ENCODE data around the gene ZNF497. TPM values are rescaled to one million over a fixed set of nuclear protein-coding genes. Genes with fewer than 3 reads are reported as not detected.

The ZNF497 gene
- total RNA-seq, 2 experiments from 2014 or later: 0.28 to 0.55 TPM

- ChIA-PET POLR2A (no interaction called here), CTCF (no interaction called here)
- no peak overlapping the region for H3K4me3 Mint-ChIP-seq
- H3K27ac ChIP-seq (ENCODE audit: low read depth in 1 of 2, low read length in 2 of 2): no peak overlapping the region
- H3K4me1 ChIP-seq (ENCODE audit: insufficient read depth, low read length): peaks cover 12% of the 10 kb centered on the region
- H3K27ac Mint-ChIP-seq: no peak overlapping the region
- H3K9me3 ChIP-seq (ENCODE audit: control insufficient read depth in 1 of 2, insufficient read depth in 1 of 2, low read length in 2 of 2): peaks cover 0 to 9% of the 10 kb centered on the region in 2 experiments
- peaks cover 24% of the 10 kb centered on the region for H3K27me3 Mint-ChIP-seq
- TF ChIP-seq CTCF (IDR thresholded peaks at IDR 0.05): no peak
- peaks cover 5% of the 10 kb centered on the region for H3K4me1 Mint-ChIP-seq (ENCODE audit: low read depth)
- H3K9me3 Mint-ChIP-seq: no peaks in the 10 kb centered on the region
- peaks cover 40% of the 10 kb centered on the region for H3K36me3 ChIP-seq (ENCODE audit: insufficient read depth, low read length)
- DNase-seq (no peak), ATAC-seq (ENCODE audit: poor library complexity) (no peak)
- peaks cover 16 to 21% of the 10 kb centered on the region in 2 experiments for H3K27me3 ChIP-seq (ENCODE audit: control insufficient read depth in 1 of 2, insufficient read depth in 2 of 2, low read length in 2 of 2)
- H3K36me3 Mint-ChIP-seq (ENCODE audit: low read depth): peaks cover 51% of the 10 kb centered on the region
- intact Hi-C loops (cut with DNase I, micrococcal nuclease): no loop called here
- H3K4me3 ChIP-seq (ENCODE audit: low read length): no peak overlapping the region
Measured at GRCh38 chr19:58394821-58395219, 32.3 kb upstream of the ZNF497 start.

- Histone ChIP-seq H3K4me1 (ENCODE audit: insufficient read depth, low read length) (peaks cover 16% of the 10 kb centered on the region), H3K36me3 (ENCODE audit: insufficient read depth, low read length) (peaks cover 49% of the 10 kb centered on the region), H3K27ac (ENCODE audit: low read depth in 1 of 2, low read length in 2 of 2) (no peak overlapping the region), H3K27me3 (ENCODE audit: control insufficient read depth in 1 of 2, insufficient read depth in 2 of 2, low read length in 2 of 2) (peaks cover 16 to 19% of the 10 kb centered on the region in 2 experiments), H3K4me3 (ENCODE audit: low read length) (no peak overlapping the region), H3K9me3 (ENCODE audit: control insufficient read depth in 1 of 2, insufficient read depth in 1 of 2, low read length in 2 of 2) (peaks cover 0 to 9% of the 10 kb centered on the region in 2 experiments)
- ATAC-seq (ENCODE audit: poor library complexity) (no peak), DNase-seq (no peak)
- CTCF ChIA-PET: no interaction called here
- intact Hi-C loops (cut with DNase I, micrococcal nuclease): no loop called here
- Mint-ChIP-seq H3K27ac (no peak overlapping the region), H3K4me1 (ENCODE audit: low read depth) (peaks cover 13% of the 10 kb centered on the region), H3K36me3 (ENCODE audit: low read depth) (peaks cover 59% of the 10 kb centered on the region), H3K4me3 (no peak overlapping the region), H3K9me3 (no peaks in the 10 kb centered on the region), H3K27me3 (peaks cover 19% of the 10 kb centered on the region)
- no peak for TF ChIP-seq CTCF (IDR thresholded peaks at IDR 0.05)
- POLR2A ChIA-PET: no interaction called here
Measured at GRCh38 chr19:58393725-58394033, 31.1 kb upstream of the ZNF497 start.

- no peak overlapping the region for H3K4me3 ChIP-seq (ENCODE audit: low read length)
- H3K4me1 ChIP-seq (ENCODE audit: insufficient read depth, low read length): peaks cover 21% of the 10 kb centered on the region
- intact Hi-C loops (cut with DNase I, micrococcal nuclease): no loop called here
- ATAC-seq (ENCODE audit: poor library complexity) (no peak), DNase-seq (no peak)
- peaks cover 16 to 18% of the 10 kb centered on the region in 2 experiments for H3K27me3 ChIP-seq (ENCODE audit: control insufficient read depth in 1 of 2, insufficient read depth in 2 of 2, low read length in 2 of 2)
- no peak for TF ChIP-seq CTCF (IDR thresholded peaks at IDR 0.05)
- POLR2A ChIA-PET: no interaction called here
- no peaks in the 10 kb centered on the region for H3K9me3 Mint-ChIP-seq
- H3K27ac ChIP-seq (ENCODE audit: low read depth in 1 of 2, low read length in 2 of 2): no peak overlapping the region
- peaks cover 16% of the 10 kb centered on the region for H3K27me3 Mint-ChIP-seq
- CTCF ChIA-PET: no interaction called here
- H3K36me3 ChIP-seq (ENCODE audit: insufficient read depth, low read length): peaks cover 53% of the 10 kb centered on the region
- no peak overlapping the region for H3K4me3 Mint-ChIP-seq
- peaks cover 19% of the 10 kb centered on the region for H3K4me1 Mint-ChIP-seq (ENCODE audit: low read depth)
- H3K36me3 Mint-ChIP-seq (ENCODE audit: low read depth): peaks cover 65% of the 10 kb centered on the region
- H3K27ac Mint-ChIP-seq: no peak overlapping the region
- H3K9me3 ChIP-seq (ENCODE audit: control insufficient read depth in 1 of 2, insufficient read depth in 1 of 2, low read length in 2 of 2): peaks cover 0 to 9% of the 10 kb centered on the region in 2 experiments
Measured at GRCh38 chr19:58392945-58393724, 30.6 kb upstream of the ZNF497 start.
